HG02642 (cell line): Measurements from ENCODE around the gene UBXN7.
"Not testable (repeated sequence)": the region's sequence is repeated elsewhere in the genome, so short reads cannot be mapped to it uniquely, and the experiment has no call there.

Experiments used
- ATAC-seq: cut with Tn5 transposase; IDR thresholded peaks from one replicate; pipeline ENCODE4 v1.9.1; 2021; ENCODE audit warnings: mild to moderate bottlenecking; ENCODE audit not compliant: unreplicated experiment, poor library complexity

UBXN7 gene

DNA sequence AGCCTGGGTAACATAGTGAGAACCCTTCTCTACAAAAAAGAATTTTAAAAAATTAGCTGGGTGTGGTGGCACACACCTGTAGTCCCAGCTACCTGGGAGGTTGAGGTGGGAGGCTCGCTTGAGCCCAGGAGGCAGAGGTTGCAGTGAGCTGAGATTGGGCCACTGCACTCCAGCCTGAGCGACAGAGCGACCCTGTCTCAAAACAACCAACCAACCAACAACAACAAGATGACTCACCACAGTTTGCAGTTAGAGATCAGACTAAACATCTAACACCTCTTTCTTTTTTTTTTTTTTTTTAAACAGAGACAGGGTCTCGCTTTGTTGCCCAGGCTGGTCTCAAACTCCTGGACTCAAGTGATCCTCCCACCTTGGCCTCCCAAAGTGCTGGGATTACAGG is 73.7 kb downstream of the UBXN7 start:
- not testable (repeated sequence) for ATAC-seq

- no peak for ATAC-seq
Observed at GRCh38 chr3:196357905-196358304, 74.3 kb downstream of the UBXN7 start.

GRCh38 chr3:196356556-196356955 is 75.7 kb downstream of the UBXN7 start:
- ATAC-seq, result no peak

GRCh38 chr3:196355668-196356067 is 76.6 kb downstream of the UBXN7 start:
- no peak for ATAC-seq

- ATAC-seq, result no peak
Observed at GRCh38 chr3:196354132-196354531, 78.1 kb downstream of the UBXN7 start.

DNA sequence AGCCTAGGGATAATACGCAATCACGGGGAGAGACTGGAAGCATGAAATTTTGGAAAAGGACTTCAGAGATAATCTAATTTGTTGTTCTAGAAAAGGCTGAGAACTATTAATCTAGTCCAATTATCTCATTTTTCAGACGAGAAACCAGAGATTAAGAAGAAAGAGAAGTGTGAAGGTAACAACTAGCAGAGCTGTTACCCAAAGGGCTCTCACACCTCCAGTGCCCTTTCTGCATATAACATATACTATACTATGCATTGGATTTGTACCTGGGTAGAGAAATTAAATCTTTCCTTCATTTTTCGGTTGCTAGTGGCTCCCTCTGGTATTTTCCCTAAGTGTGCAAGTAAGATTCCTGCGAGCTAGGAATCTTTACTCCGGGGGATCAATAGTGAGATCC is 80.7 kb downstream of the UBXN7 start:
- no peak for ATAC-seq

DNA sequence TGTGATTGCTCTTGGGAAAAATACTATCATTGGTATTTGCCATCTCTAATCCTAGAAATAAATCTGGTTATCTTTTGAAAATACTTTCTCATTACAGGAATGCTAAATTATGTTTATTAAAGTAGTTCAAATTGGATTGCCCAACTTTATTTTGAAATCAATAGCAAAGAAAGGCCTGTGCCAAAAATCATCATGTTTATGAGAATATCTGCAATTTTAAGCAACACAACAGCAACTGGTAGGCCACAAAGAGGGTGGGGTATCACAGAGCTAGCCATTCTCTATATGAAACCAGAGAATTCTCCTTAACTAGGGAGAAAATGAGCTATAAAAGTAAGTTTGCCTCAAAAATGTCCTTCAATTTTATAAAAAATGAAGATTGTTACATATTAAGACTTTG is 82.2 kb downstream of the UBXN7 start:
- no peak for ATAC-seq

GRCh38 chr3:196348698-196349097 is 83.5 kb downstream of the UBXN7 start:
- no peak for ATAC-seq

GRCh38 chr3:196344663-196345062 is 87.6 kb downstream of the UBXN7 start:
- ATAC-seq, result no peak

- not testable (repeated sequence) for ATAC-seq
Observed at GRCh38 chr3:196343917-196344316, 88.3 kb downstream of the UBXN7 start.

GRCh38 chr3:196341137-196341536 is 91.1 kb downstream of the UBXN7 start:
- no peak for ATAC-seq

DNA sequence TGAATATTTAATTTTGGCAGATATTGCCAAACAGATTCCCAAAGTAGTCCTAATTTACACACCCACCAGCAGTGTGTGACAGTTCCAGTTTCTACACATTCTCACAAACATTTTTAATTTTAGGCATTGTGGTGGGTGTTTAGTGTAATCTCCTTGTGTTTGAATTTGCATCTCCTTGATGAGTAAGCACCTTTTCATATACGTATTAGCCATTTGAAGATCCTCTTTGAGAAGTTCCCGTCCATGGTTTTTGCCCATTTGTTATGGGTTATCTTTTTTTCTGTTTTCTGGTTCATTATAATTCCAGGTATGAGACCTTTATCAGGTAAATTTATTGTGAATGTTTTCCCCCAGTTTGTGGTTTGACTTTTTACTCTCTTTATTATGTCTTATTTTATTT is 91.8 kb downstream of the UBXN7 start:
- no peak for ATAC-seq

- no peak for ATAC-seq
Observed at GRCh38 chr3:196339493-196340254, 92.6 kb downstream of the UBXN7 start.

DNA sequence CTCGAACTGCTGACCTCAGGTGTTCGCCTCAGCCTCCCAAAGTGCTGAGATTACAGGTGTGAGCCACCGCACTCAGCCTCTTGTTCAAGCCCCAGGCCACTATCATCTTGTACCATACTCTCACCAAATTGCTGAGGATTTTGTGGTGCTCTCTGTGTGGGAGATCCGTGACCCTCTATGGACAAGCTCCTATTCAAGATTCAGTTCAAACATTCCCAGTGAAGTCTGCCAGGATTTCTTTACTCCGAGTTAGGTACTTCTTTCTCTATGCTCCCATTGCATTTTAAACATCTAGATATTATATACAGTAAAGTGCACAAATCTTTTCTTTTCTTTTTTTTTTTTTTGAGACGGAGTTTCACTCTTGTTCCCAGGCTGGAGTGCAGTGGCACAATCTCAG is 93.2 kb downstream of the UBXN7 start:
- no peak for ATAC-seq

DNA sequence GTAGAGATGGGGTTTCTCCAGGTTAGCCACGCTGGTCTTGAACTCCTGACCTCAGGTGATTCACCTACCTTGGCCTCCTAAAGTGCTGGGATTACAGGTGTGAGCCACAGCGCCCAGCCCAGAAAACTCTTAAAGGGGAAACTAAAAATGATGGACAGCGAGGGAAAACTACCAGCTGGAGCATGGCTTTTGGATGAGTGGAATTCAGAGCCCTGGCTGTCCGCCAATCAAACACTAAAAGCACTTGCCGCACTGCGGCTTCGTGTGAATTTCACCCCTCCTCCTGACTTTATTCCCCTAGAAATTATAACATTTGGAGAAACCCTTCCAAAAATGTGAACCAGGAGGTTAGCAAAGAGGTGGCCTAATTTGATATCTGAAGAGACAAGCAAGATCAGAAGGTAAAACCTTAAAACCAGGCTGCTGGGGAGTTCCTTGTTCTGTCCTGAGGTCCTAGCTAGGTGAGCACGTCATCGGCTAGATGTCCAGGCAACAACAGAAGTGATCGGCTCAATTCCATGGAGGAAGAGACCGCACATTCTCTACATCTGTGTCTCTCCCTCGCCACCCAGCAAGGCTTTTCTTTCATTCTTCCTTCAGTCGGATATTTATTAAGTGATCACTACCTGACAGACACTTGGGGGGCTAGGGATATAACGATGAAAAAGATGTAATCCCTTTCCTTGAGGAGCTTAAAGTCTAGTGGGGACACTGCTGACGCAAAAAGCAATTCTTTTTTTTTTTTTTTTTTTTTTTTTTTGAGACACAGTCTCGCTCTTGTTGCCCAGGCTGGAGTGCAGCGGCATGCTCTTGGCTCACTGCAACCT is 95.7 kb downstream of the UBXN7 start:
- no peak for ATAC-seq

GRCh38 chr3:196335503-196335948 is 96.7 kb downstream of the UBXN7 start:
- ATAC-seq, result no peak

DNA sequence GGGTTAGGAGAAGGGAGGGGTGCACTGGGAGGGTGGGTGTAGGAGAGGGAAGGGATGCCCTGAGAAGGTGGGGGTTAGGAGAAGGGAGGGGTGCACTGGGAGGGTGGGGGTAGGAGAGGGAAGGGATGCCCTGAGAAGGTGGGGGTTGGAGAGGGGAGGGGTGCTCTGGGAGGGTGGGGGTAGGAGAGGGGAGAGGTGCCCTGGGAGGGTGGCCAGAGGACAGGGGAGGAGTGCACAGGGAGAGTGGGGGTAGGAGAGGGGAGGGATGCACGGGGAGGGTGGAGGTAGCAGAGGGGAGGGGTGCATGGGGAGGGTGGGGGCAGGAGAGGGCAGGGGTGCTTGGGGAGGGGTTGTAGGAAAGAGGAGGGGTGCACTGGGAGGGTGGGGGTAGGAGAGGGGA is 97.2 kb downstream of the UBXN7 start:
- ATAC-seq, result no peak

DNA sequence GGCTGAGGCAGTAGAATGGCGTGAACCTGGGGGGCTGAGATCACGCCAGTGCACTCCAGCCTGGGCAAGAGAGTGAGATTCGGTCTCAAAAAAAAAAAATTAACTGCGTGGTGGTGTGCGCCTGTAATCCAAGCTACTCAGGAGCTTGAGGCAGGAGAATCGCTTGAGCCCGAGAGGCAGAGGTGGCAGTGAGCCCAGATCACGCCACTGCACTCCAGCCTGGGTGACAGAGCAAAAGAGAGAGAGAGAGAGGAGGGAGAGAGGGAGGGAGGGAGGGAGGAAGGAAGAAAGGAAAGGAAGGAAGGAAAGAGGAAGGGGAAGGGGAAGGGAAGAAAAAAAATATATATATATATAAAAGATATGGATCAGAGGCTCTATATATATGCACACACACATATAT is 100.1 kb downstream of the UBXN7 start:
- no peak for ATAC-seq

DNA sequence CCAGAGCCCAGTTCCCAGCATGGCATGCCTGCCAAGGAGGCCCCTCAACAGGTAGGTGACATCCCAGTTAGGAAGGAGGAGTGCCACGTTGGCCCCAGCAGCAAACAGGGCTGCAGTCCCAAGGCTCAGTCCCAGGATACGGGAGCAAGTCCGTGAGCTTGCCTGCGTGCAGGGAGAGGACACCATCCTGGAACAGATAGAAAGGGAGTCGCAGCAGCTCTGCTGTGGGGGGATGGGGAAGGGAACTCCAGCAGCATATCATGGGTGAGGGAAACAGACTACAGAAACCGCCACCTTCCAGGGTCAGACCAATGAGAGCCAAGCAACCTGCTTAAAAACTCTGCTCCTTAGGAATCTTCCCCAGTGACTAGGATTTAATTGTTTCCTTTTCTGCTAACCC is 104.8 kb downstream of the UBXN7 start:
- ATAC-seq, result no peak

GRCh38 chr3:196326936-196327335 is 105.3 kb downstream of the UBXN7 start:
- ATAC-seq, result no peak

DNA sequence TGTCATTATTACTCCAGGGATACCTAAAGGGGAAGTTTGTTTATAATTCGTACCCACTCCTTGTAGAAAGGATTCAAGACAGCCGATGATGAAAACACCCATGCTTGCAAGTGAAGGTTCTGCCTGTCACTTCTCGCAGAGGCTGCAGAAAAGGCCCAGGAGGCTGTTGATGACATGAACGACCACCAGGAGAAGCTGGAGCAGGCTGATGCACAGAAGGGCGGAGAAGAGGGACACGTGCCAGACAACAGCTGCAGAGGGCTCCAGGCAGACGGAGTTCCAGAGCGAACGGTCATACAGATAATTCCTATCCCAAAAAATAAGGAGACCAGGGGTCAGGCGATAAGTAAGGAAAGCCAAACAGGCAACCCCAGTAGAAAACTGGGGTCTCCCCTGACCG is 108.5 kb downstream of the UBXN7 start:
- ATAC-seq, result no peak

DNA sequence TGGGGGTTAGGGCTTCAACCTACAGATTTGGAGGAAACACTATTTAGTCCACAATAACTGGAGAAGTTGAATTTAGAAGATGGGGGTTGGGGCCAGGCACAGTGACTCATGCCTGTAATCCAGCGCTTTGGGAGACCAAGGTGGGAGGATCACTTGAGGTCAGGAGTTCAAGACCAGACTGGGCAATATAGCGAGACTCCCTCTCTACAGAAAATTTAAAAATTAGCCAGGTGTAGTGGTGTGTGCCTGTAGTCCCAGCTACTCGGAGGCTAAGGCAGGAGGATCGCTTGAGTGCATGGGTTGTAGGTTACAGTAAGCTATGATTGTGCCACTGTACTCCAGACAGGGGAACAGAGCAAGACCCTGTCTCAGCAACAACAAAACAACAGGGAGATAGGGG is 109.2 kb downstream of the UBXN7 start:
- ATAC-seq, result no peak
